HCEC 1CT (cell line): ENCODE data around the gene PNMA8B.
"Not testable (repeated sequence)": the region's sequence is repeated elsewhere in the genome, so short reads cannot be mapped to it uniquely, and the experiment has no call there.

Experiments
- DNase-seq: peaks from one replicate; pipeline ENCODE4 v3.0.0-alpha.2; 2017

Gene PNMA8B

DNA sequence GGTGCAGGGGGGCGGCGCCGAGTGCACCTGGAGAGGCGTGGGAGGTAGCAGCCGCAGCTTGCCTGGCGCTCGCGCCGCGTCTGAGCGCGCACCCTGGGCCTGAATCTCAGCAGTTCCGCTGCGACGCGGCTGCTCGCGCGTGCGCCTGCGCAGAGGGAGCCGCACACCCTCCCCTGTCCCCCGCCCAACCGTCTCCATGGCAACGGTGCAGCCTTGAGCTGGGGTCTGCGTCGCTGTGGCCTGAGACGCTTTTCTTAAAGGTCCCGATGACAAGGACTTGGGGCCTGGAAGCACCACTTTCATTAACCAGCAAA lies at the start of gene PNMA8B:
TSS of gene PNMA8B (minus strand) at position 82 of the 314 bp plus-strand sequence. CDS start 402 bp downstream, outside the sequence.
- DNase-seq: no peak

DNA sequence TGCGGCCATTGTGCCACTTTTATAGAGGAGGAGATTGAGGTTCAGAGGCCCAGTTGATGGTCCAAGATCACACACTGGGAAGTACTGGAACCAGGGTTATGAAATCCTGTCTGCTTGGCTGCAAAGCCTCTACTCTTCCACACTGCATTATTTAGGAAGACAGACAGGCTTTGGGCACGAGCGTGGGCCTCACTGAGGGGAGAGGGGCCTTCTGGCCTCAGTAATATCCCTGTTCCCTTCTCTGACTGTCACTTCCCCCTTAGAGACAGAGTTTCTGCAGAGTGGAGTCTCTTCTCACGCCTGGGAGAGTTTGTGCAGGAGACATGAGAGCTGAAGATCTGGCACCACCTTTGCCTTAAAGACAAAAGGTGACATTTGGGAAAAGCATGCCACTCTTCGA lies 49.0 kb upstream of the PNMA8B start:
- no peak for DNase-seq

DNA sequence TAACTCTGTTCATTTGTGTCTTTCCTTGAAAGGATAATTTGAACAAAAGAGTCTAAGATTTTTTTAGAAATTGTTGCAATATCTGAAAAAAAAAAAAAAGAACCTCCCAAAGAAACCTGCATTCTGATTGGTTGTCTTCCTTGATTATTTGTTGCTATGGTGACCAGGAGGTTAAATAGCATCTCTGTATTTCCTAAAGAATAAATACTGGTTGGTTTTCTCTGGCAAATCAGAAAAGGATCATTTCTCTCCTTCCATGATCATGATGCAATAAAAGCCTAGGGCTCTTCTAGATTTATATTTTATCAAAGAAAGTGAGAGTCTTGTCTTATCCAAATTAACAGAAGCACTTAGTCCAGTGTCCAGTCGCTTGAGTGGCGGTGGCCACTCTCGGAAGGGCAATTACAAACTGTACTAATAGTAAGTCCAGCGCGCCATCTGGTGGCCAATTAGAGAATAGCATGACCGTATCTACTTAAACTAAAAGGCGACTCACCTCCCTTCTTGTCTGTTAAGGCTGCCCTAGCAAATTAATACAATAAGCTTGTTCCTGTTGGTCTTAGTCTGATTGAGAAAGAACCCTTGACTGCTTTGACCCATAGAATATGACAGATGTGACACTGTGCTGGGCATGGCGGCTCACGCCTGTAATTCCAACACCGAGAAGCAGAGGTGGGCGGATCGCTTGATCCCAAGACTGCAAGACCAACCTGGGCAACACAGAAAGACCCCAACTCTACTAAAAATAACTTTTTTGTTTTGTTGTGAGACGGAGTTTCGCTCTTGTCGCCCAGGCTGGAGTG lies 47.0 kb upstream of the PNMA8B start:
- DNase-seq: peak; percentile 83

DNA sequence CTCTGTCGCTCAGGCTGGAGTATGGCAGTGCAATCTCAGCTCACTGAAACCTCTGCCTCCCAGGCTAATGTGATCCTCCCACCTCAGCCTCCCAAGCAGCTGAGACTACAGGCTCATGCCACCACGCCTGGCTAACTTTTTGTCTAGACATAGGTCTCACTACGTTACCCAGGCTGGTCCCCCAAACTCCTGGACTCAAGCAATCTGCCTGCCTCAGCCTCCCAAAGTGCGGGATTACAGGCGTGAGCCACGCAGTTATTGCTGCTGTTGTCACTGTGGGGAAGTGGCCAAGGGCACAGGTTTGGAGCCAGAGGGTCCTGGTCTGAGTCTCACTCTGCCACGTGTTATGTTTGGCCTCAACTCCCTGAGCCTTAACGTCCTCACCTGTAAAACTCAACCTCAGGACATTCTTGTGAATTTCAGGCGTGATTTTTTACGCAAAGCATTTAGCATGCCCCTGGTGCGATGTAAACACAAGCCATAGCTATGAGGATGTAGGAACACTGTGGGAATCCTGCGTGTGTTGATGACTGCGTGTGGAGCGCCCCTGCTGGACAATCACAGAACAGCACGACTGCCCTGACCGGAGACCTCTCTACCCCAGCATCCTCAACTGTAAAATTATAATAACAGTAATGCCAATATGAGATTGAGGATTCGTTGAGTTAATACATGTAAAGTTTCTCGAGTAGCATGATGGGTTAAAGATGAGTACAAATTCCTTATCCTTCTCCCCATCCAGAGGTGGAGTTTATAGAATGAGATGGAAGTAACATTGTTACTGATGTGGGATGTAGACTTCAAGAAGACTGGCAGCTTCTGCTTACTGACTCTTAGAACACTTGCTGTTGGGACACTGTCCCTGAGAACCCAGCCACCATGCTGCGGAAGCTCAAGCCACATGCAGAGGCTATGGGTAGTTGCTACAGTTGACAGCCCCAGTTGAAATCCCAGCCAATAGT lies 41.8 kb upstream of the PNMA8B start:
- DNase-seq: peak; percentile 32

GRCh38 chr19:46536391-46536790 lies 40.7 kb upstream of the PNMA8B start:
- DNase-seq: no peak

- no peak for DNase-seq
These were observed 38.0 kb upstream of the PNMA8B start for GRCh38 chr19:46533621-46534081.

GRCh38 chr19:46533078-46533620 lies 37.5 kb upstream of the PNMA8B start:
- DNase-seq: no peak

- peak; percentile 9 for DNase-seq
These were observed 35.0 kb upstream of the PNMA8B start for GRCh38 chr19:46530636-46531035.

DNA sequence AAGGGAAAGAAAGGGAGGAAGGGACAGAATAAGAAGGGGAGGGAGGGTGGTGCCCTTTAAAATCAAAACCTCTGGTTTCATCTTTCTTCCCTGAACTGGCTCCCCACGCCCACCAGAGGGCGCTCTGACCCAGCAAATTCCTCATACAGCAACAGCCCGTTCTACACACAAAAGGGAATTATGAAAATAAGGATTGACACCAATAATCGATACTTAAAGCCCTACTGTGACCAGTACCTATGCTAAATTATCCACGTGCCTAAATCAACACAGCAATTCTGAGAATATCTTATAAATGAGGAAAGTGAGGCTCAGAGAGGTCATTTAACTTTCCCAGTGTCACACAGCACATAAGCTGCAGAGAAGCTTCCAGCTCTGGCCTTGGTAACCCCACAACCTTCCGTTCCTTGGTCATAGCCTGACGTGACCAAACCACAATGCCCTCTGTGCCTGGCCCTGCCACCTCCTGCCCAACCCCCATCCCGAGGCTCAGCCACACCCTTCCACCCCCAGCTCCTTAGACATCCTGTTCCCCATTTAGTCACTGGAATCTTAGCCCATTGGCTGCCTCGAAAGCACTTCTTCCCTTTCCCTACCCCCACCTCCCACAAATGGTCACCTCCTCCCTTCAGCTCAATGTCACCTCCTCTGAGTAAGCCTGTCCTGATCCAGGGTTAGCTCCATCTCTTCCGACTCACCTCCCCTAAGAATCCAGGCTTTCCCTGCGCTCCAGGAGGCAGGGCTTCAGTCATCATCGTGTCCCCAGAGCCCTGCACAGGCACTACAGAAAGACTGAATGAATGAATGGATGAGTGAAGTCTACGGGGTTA lies 34.2 kb upstream of the PNMA8B start:
- peak; percentile 52 for DNase-seq

DNA sequence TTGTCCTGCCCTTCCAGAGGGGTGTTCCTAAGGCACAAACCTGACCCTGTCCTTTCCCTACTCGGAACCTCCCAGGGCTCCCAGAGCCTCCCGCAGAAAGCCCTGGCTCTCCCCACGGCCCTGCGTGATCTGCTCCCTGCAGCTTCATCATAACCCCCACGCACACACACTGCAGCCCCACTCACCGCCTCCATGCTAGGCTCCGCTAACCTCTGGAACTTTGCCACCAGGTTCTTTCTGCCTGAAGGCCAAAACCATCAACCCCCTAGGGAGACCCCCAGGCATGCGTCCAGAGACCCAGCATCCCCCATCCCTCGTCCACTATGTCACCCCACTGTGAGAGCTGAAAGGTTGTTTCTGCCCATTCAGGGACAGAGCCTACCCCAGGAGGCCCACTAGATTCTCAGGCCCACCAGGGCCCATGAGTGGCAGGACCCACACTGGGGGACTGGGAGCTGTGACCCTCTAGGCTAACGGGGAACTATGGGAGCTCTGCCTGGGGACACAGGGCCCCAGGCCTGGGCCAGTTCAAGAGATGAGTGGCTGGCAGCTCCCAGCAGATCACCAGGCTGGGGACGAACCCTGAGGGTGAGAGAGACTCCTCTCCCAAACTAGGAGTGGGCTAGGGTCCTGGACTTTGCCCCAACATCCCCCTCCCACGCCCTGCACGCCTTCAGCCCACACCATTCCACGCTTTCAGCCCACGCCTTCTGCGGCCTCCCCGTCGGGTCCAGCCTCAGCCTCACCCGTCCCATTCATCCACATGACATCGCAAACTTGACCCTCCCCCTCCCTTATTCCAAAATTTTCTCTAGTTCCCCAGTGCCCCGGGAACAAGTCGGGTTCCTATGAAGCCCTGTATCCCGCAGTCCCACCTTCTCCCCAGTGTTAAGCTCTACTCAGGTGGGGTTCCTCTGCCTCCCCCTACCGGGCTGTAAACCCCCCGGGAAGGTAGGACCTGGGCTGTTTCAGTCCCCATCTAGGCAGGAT lies 33.2 kb upstream of the PNMA8B start:
- DNase-seq: no peak

DNA sequence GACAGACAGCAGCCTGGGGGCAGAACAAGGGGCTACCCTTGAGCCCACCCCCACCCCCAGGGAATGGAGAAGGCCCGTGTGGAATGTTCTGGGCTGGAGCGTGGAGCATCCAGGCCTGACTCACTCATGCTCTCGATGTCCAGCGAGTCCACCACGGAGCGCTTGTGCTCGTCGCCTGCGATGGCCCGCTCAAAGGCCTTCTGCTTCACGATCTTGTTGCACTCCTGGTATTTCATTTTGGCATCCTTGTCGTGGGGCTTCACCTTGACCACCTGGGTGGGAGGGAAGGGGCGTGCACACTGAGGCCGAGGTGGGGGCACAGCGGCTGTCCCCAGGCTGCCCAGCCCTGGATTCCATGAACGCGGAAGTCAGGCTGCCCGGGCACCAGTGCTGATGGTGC lies 31.1 kb upstream of the PNMA8B start:
- DNase-seq: not testable (repeated sequence)

DNA sequence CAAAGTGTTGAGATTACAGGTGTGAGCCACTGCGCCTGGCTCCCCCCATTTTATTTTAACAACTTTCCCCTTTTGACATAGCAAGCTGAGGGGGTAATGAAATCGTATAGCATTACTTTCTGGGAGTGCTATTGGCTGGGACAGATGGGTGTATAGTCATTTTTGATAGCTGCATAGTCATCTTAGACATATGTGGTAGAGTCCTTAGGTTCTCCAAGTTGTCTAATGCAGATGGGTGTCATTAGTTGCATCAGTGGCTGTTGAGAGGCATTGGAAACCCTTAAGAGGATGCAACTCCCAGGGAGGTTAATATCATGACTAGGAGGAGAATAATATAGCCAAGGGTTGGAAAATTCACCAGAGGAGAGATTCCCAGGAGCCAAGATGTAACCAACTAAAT lies 28.6 kb upstream of the PNMA8B start:
- no peak for DNase-seq

- DNase-seq: not testable (repeated sequence)
These were observed 27.3 kb upstream of the PNMA8B start for GRCh38 chr19:46522988-46523387.

- DNase-seq: no peak
These were observed 25.7 kb upstream of the PNMA8B start for GRCh38 chr19:46521241-46521868.

- no peak for DNase-seq
These were observed 24.9 kb upstream of the PNMA8B start for GRCh38 chr19:46520616-46521015.

DNA sequence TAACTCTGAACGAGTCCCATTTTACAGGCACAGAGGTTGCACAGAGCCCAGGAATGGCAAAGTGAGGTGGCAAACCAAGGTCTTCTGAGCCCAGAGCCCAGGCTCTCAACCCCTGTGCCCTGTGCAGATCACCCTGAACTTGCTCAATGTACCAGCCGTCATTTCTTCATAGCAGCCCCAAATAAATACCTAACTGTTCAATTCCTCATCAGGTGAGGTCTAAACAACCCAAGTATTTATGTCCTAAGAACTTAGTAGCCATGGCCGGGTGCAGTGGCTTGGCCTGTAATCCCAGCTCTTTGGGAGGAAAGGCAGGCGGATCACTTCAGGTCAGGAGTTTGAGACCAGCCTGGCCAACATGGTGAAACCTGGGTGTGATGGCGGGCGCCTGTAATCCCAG lies 21.8 kb upstream of the PNMA8B start:
- DNase-seq: no peak

GRCh38 chr19:46515879-46516350 lies 20.2 kb upstream of the PNMA8B start:
- peak; percentile 44 for DNase-seq

DNA sequence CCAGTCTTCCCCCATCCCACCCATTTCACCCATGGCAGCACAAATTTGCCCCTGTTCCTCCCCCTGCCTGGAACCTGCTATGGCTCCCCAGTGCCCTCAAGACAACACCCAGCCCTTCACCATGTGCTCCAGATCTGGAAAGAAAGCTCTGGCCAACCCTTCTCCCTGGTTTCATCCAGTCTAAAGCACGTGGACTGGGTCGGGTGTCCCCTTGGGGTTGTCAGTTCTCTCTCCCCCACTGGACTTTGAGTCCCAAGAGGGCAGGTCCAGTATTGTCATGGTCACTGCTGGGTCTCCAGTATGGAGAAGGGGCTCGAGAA lies 19.6 kb upstream of the PNMA8B start:
- DNase-seq: no peak

DNA sequence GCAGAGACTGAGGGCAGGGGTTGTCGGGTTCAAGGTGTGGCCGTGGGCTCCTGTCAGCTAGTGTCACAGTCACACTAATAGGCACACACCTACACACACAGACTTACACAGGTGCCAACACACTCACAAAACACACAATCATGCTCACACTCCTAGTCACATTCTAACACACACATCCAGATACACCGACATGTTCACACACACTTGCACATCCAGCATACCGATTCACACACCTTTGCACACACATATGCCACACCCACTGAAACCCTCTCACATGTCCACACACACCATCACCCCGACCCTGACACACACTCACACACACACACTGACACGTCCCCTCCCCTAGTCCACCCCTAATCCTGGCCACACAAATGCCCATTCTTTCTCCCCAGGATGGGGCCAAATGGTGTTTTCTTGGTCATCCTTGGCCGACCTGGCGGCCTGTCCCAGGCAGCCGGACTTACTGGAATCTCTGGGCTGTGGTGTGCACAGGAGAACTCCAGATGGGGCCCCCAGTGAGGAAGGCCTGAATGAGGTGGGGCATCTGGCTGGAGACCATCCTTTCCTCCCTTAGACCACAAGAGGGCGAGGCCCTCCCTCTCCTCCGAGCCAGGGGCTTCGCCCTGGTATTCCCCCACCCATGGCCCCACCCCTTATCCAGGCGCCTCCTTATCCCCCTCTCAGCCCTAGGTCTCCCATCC lies 19.1 kb upstream of the PNMA8B start:
- no peak for DNase-seq
